Measurements from ENCODE around the gene KIF20A. TPM values are rescaled to one million over a fixed set of nuclear protein-coding genes. Genes with fewer than 3 reads are reported as not detected.
A peak's percentile ranks its signal among the peaks of the same experiment; 100 is the strongest.

KIF20A gene
- total RNA-seq, 1 donor from 2014 or later = 0.69 TPM

DNA sequence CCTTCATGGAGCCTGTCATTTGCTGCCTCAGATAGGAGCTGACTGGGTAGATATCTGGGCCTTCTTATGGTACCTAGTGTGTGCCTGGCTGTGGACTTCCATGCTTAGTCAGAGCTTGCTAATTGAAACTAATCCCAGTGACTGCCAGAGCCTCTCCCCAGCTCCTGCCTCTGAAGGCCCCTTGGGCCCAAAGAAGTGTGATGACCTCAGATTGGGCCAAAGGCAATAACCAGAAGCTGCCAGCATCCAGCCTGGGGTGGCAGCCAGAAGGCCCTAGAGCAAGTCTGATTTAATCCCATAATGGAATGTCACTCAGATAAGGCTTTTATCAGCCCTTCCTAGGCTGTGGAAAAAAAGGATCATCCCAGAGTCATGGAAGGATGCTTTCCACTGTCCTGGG is 51.3 kb downstream of the KIF20A start:
- Histone ChIP-seq H3K4me1 (no peaks in the 10 kb centered on the region), H3K27me3 (no peaks in the 10 kb centered on the region), H3K27ac (no peak overlapping the region), H3K4me3 (no peak overlapping the region), H3K36me3 (no peaks in the 10 kb centered on the region), H3K9me3 (no peaks in the 10 kb centered on the region)
- TF ChIP-seq, protein P1, sequence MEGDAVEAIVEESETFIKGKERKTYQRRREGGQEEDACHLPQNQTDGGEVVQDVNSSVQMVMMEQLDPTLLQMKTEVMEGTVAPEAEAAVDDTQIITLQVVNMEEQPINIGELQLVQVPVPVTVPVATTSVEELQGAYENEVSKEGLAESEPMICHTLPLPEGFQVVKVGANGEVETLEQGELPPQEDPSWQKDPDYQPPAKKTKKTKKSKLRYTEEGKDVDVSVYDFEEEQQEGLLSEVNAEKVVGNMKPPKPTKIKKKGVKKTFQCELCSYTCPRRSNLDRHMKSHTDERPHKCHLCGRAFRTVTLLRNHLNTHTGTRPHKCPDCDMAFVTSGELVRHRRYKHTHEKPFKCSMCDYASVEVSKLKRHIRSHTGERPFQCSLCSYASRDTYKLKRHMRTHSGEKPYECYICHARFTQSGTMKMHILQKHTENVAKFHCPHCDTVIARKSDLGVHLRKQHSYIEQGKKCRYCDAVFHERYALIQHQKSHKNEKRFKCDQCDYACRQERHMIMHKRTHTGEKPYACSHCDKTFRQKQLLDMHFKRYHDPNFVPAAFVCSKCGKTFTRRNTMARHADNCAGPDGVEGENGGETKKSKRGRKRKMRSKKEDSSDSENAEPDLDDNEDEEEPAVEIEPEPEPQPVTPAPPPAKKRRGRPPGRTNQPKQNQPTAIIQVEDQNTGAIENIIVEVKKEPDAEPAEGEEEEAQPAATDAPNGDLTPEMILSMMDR (IDR thresholded peaks at IDR 0.05) = no peak
- intact Hi-C loops (cut with DNase I) = no loop called here
- DNase-seq (no peak), ATAC-seq (no peak)

DNA sequence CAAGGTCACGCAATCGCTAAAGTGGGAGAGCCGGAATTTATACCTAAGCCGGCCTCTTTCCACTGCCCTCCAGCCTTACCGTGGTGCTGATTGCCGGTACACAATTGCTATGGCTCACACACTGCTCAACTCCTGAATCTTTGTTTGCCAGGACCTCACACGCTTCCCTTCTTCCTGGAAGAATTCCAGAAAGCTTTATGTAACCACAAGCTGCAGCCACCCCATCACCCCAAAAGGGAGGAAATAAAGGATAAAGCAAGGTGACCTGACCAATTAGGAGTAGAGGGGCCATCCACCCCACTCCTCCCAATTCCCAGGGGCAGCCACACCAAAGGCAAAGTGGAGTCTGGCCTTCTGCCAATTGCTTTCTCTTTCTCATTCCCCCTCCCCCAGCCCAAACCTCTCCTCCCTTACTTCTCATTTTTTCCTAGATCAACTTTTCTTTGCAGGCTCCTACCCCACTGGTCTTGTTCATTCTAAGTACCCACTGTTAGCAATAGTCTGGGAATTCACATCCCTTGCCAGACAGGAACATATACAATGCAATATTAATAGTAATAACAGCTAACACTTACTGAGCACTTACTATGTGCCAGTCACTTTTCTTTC is 52.2 kb downstream of the KIF20A start:
- no peaks in the 10 kb centered on the region for H3K36me3 ChIP-seq
- H3K4me3 ChIP-seq = no peak overlapping the region
- no peaks in the 10 kb centered on the region for H3K27me3 ChIP-seq
- H3K27ac ChIP-seq = no peak overlapping the region
- no peaks in the 10 kb centered on the region for H3K4me1 ChIP-seq
- TF ChIP-seq, protein P1 (IDR thresholded peaks at IDR 0.05) = no peak
- ATAC-seq (peak; percentile 53), DNase-seq (no peak)
- intact Hi-C loops (cut with DNase I) = no loop called here
- H3K9me3 ChIP-seq = no peaks in the 10 kb centered on the region

DNA sequence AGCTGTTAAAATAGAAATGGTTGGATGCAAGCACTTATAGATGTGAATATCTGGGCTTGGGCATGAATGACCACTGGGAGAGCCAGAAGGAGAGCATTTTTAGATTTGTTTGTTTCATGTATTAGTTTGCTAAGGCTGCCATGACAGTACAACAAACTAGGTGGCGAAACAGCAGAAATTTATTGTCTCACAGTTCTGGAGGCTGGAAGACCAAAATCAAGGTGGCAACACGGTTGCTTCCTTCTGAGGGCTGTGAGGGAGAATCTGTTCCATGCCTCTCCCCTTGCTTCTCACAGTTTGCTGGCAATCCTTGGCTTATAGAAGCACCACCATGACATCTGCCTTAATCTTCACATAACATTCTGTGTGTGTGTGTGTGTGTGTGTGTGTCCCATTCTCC is 54.4 kb downstream of the KIF20A start:
- H3K4me1 ChIP-seq = no peaks in the 10 kb centered on the region
- no peak for DNase-seq
- TF ChIP-seq, protein P1 (IDR thresholded peaks at IDR 0.05) = no peak
- ATAC-seq = no peak
- no peaks in the 10 kb centered on the region for H3K27me3 ChIP-seq
- H3K36me3 ChIP-seq = no peaks in the 10 kb centered on the region
- no peak overlapping the region for H3K4me3 ChIP-seq
- intact Hi-C loops (cut with DNase I) = no loop called here
- H3K9me3 ChIP-seq = no peaks in the 10 kb centered on the region
- no peak overlapping the region for H3K27ac ChIP-seq

DNA sequence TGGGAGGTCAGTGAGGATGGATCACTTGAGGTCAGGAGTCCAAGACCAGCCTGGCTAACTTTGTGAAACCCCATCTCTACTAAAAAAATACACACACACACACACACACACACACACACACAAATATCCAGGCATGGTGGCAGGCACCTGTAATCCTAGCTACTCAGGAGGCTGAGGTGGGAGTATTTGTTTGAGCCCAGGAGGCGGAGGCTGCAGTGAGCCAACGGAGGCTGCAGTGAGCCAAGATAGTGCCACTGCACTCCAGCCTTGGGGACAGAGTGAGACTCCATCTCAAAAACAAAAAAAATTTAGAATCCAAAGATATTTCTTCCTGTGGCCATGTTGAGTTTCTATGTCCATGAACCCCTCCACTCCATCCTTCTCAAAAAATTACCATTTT is 55.7 kb downstream of the KIF20A start:
- intact Hi-C loops (cut with DNase I) = no loop called here
- ATAC-seq = no peak
- no peak overlapping the region for H3K4me3 ChIP-seq
- no peaks in the 10 kb centered on the region for H3K4me1 ChIP-seq
- H3K27ac ChIP-seq = no peak overlapping the region
- TF ChIP-seq, protein P1 (IDR thresholded peaks at IDR 0.05) = no peak
- no peak for DNase-seq
- H3K27me3 ChIP-seq = peaks cover 3% of the 10 kb centered on the region
- H3K9me3 ChIP-seq = no peaks in the 10 kb centered on the region
- H3K36me3 ChIP-seq = no peaks in the 10 kb centered on the region

Other genes with a start within 250 kb of the KIF20A start
- 42.4 TPM for gene FAM13B, start 146.0 kb upstream of the KIF20A start, total RNA-seq
- not detected for gene WNT8A, start 95.1 kb upstream of the KIF20A start, total RNA-seq
- 2.4 TPM for gene NME5, start 39.7 kb upstream of the KIF20A start, total RNA-seq
- gene BRD8, start 482 bp upstream of the KIF20A start, total RNA-seq = 46.7 TPM
- gene CDC23, start 34.2 kb downstream of the KIF20A start, total RNA-seq = 19.3 TPM
- 0.90 TPM for gene GFRA3, start 95.5 kb downstream of the KIF20A start, total RNA-seq
- 0.29 TPM for gene CDC25C, start 152.7 kb downstream of the KIF20A start, total RNA-seq
- gene FAM53C, start 159.2 kb downstream of the KIF20A start, total RNA-seq = 23.0 TPM
- 60.6 TPM for gene KDM3B, start 173.6 kb downstream of the KIF20A start, total RNA-seq